Epithelial cell of proximal tubule (primary cell): ENCODE data around the gene FRRS1. TPM values are rescaled to one million over a fixed set of nuclear protein-coding genes. Genes with fewer than 3 reads are reported as not detected.

Experiments
- DNase-seq: peaks from one replicate; pipeline ENCODE4 v3.0.0-alpha.2; 2011; ENCODE audit warnings: low read depth
- H3K4me3 ChIP-seq: 2 replicates; pipeline ENCODE4 v1.5.1; 2011; ENCODE audit warnings: low read depth, mild to moderate bottlenecking, low read length
- CTCF ChIP-seq: conservative IDR thresholded peaks from 2 replicates; pipeline ENCODE4 v1.5.1; 2012; ENCODE audit warnings: low read depth, mild to moderate bottlenecking, low read length
- total RNA-seq: library from RNA; depleted of rRNA; stranded (reverse); fragments of >200 nt; gene quantifications from 2 replicates; pipeline ENCODE4 v1.2.3, GENCODE V29; 2015

FRRS1 gene
- total RNA-seq, 1 donor from 2014 or later, result 3.3 TPM

- no peak for DNase-seq
- H3K4me3 ChIP-seq, result no peak overlapping the region
- no peak for TF ChIP-seq CTCF
These were observed 14.4 kb downstream of the FRRS1 start for GRCh38 chr1:99751877-99752504.

- no peak overlapping the region for H3K4me3 ChIP-seq
- TF ChIP-seq CTCF, result no peak
These were observed 16.7 kb downstream of the FRRS1 start for GRCh38 chr1:99749504-99750347.

GRCh38 chr1:99748419-99748818 is 18.0 kb downstream of the FRRS1 start:
- H3K4me3 ChIP-seq, result no peak overlapping the region
- DNase-seq, result no peak
- no peak for TF ChIP-seq CTCF

More at GRCh38 chr1:99749504-99750347, 16.7 kb downstream of the FRRS1 start:
- DNase-seq, result no peak

GRCh38 chr1:99745684-99746083 is 20.8 kb downstream of the FRRS1 start:
- no peak overlapping the region for H3K4me3 ChIP-seq
- DNase-seq, result no peak
- no peak for TF ChIP-seq CTCF

- no peak for DNase-seq
These were observed 21.4 kb downstream of the FRRS1 start for GRCh38 chr1:99745061-99745460.

GRCh38 chr1:99740141-99740540 is 26.3 kb downstream of the FRRS1 start:
- DNase-seq, result no peak
- no peak overlapping the region for H3K4me3 ChIP-seq
- TF ChIP-seq CTCF, result no peak

More at GRCh38 chr1:99745061-99745460, 21.4 kb downstream of the FRRS1 start:
- no peak for TF ChIP-seq CTCF
- H3K4me3 ChIP-seq, result no peak overlapping the region
